ENCODE data around the gene INSC.
"Not testable (repeated sequence)": the region's sequence is repeated elsewhere in the genome, so short reads cannot be mapped to it uniquely, and the experiment has no call there.

The INSC gene

GRCh38 chr11:15114501-15115475 is at the start of gene INSC:
Gene INSC, plus strand, starts transcription at chr11:15114923. Its CDS starts 34,252 bp downstream, at chr11:15149175.
- DNase-seq, result no peak

DNA sequence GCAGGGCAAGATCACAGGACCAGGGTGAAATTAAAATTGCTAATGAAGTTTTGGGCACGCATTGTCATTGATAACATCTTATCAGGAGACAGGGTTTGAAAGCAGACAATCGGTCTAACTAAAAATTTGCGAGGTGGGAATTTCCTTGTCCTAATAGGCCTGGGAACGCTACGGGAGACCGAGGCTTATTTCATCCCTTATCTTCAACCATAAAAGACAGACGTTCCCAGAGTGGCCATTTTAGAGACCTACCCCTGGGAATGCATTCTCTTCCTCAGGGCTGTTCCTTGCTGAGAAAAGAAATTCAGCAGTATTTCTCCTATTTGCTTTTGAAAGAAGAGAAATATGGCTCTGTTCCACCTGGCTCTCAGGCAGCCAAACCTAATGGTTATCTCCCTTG is 45.0 kb upstream of the INSC start:
- not testable (repeated sequence) for DNase-seq

GRCh38 chr11:15071556-15072255 is 43.0 kb upstream of the INSC start:
- DNase-seq, result no peak

DNA sequence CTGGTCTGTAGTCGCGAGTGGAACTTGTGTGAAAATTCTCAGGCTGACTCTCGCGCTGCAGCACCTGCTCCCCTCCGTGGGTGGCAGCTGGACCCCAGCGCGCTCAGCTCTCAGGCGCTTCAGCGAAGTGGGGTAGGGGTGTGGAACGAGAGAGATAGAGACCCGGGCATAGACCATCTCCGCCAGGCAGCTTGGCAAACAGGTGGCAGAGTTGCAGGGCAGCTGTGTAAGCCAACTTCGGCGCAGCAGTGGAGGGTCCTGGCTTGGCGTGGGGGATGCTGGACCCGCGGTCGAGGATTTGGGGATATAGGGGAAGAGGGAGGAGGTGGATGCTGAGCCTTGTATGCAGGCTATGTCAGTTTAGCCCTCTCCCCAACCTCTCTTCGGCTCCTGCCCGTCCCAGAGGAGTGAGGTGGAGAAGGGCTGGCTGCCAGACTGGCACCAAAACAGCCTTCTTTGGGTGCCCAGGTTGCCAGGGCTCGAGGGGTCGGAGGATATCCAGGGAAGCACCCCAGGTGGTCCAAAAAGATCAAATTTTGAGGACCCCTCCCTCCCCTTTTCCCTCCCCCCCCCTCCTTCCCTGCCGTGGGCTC is 42.1 kb upstream of the INSC start:
- no peak for DNase-seq

GRCh38 chr11:15073361-15074205 is 41.1 kb upstream of the INSC start, which contains the start of gene CALCB:
Gene CALCB, plus strand, starts transcription at chr11:15073593. Its CDS starts 1,126 bp downstream, at chr11:15074719.
- DNase-seq, result peak; percentile 62

GRCh38 chr11:15074206-15075161 is 40.2 kb upstream of the INSC start:
- peak; percentile 85 for DNase-seq

DNA sequence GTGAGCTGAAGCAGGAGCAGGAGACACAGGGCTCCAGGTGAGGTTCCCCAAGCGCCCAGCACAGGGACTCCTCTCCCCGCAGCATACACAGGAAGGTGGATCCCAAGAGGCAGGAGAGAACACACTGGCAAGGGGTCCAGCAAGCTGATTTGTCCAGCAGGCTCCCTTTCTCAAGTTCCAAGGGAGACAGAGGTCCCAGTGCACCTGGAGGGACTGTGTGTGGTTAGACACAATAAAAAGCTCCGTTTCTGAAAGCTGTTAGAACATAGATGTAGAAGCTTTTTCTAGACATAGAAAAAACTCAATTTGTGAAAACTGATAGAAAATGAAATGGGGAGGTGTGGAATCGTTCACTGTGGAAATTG is 39.6 kb upstream of the INSC start:
- DNase-seq, result no peak

GRCh38 chr11:15091175-15091574 is 23.5 kb upstream of the INSC start:
- DNase-seq, result no peak

- DNase-seq, result peak; percentile 85
Measured at GRCh38 chr11:15091625-15092024, 23.1 kb upstream of the INSC start.

DNA sequence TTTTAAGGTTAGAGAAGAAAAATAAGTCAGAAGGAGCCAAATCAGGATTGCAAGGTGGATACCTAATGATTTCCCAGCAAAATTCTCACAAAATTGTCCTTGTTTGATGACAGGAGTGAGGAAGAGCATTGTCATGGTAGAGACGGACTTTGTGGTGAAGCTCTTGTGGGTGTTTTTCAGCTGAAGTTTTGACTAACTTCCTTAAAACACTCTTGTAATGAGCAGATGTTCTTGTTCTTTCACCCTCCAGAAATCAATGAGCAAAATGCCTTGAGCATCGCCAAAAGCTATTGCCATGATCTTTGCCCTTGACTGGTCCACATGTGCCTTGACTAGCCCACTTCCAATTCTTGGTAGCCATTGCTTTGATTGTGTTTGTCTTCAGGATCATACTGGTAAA is 21.3 kb upstream of the INSC start:
- DNase-seq, result no peak

DNA sequence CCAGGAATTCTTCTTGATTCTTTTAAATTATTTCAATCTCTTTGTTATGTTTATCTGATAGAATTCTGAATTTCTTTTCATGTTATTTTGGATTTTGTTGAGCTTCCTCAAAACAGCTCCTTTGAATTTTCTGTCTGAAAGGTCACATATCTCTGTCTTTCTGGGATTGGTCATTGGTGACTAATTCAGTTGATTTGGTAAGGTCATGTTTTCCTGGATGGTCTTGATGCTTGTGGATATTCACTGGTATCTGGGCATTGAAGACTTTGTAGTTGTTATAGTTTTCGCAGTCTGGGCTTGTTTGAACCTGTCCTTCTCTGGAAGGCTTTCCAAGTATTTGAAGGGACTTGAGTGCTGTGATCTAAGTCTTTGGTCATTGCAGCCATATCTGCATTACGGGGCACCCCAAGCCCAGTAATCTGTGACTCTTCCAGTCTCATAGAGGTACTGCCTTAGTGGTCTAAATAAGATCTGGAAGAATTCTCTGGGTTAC is 18.9 kb upstream of the INSC start:
- no peak for DNase-seq

DNA sequence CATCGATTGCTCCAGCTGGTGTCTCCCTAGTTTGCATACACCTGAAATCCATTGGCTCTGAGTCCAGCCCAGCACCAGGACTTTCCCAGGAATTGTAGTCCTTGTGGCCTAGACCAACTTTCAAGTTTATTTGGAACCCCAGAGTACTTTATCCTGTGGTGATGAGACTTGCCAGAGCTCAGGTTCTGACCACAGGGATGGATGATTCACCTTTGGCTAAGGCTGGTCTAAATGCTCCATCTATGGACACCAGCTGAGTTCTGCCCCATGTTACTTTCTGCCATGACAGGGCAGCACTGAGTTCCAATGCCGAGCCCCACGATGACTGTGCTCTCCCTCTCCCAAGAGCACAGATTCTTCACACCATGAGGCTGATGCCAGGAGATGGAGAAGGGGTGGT is 17.3 kb upstream of the INSC start:
- DNase-seq, result no peak

DNA sequence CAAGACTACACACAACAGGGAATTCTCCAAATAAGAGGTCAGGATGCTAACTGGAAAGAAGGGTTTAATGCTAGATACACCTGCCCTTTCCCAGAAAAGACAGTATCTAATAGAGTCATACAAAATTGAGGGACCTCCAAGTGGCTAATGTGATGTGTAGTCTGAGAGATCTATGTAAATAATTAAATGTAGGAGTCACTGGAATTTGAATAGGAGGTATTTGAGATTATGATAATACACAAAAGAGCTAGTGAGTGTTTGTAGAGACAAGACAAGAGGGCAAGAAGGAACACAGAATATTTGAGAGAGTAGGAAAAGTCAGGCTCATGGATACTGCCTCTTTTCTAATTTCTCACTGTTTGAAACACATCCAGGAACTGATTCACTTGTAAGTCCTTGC is 15.5 kb upstream of the INSC start:
- no peak for DNase-seq

GRCh38 chr11:15101072-15101709 is 13.5 kb upstream of the INSC start:
- peak; percentile 59 for DNase-seq

- no peak for DNase-seq
Measured at GRCh38 chr11:15104166-15104565, 10.6 kb upstream of the INSC start.

- DNase-seq, result no peak
Measured at GRCh38 chr11:15106201-15106965, 8.3 kb upstream of the INSC start.

- no peak for DNase-seq
Measured at GRCh38 chr11:15107730-15108515, 6.8 kb upstream of the INSC start.

- DNase-seq, result no peak
Measured at GRCh38 chr11:15108592-15109130, 6.1 kb upstream of the INSC start.

DNA sequence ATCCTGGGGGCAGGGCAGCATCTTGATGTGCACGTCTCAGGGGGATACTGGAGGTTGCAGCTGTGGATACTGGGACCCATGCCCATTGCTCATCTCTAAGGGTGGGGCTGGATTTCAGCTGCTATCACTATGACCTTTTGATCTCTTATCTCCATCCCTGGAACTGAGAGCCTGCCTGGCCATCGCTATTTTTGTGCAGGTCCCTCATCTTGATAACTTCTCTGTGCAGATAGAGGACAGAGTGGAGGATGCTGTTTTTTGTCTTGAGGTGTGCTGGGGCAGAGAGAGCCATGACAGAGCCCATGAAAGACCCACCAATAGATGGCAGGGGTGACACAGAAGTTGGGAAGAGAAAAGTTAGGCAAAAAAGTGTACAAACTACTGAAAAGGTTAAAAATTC is 5.1 kb upstream of the INSC start:
- DNase-seq, result no peak

All from NCI-H1436 (cell line).